ENCODE data around the gene RO60. TPM values are rescaled to one million over a fixed set of nuclear protein-coding genes. Genes with fewer than 3 reads are reported as not detected.
A peak's percentile ranks its signal among the peaks of the same experiment; 100 is the strongest.

Gene RO60
- total RNA-seq, 2 donors from 2014 or later, result 79.4 to 92.0 TPM

DNA sequence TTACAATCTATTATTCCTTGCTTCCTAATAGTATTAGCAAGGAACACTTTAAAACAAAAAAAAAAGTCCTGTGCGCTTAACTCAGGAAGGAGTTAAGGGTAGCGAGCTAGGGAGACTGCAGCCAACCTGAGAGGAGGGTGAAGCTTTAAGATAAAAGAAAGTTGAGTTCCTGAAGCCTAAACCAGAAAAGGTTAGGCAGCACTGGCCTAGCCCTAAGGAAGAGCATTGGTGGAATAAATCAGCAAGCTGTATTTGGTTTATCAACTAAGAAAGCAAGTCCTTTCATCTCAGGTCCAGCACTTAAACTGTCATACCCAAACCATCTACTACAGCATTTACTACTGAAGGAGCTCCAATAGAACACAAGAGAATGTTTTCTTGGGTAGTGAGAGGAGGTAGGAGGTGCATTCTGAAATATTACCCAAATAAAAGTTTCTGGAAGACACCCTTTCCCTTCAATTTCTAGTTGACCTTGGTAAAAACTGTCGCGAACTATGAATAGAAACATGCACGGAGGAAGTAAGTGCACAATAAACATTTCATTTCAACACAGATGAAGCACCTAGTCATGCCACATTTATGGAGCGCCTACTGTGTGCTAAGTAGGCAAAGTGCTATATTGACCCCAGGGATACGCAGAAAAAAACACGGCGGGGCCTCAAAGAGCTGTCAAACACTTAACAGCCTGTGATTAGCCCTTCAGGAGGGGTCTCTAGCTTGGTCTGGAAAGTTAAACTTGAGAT is 44.5 kb downstream of the RO60 start:
- Histone ChIP-seq H3K9me3 (ENCODE audit: control insufficient read depth, low read length) (no peaks in the 10 kb centered on the region), H3K27me3 (ENCODE audit: control insufficient read depth, insufficient read depth, low read length, poor library complexity, severe bottlenecking) (no peaks in the 10 kb centered on the region), H3K9ac (ENCODE audit: extremely low read depth, low read length, poor library complexity, severe bottlenecking) (peak overlapping the region; percentile 31), H3K4me3 (ENCODE audit: low read length) (peak overlapping the region; percentile 89), H3K4me1 (ENCODE audit: control insufficient read depth, insufficient read depth, low read length) (no peaks in the 10 kb centered on the region), H3K27ac (ENCODE audit: low read depth, low read length) (no peak overlapping the region), H3K36me3 (ENCODE audit: control insufficient read depth, insufficient read depth, low read length) (peaks cover 6% of the 10 kb centered on the region)
- Mint-ChIP-seq H3K9me3 (no peaks in the 10 kb centered on the region), H3K36me3 (ENCODE audit: low read depth) (peaks cover 5% of the 10 kb centered on the region), H3K4me1 (peaks cover 14% of the 10 kb centered on the region), H3K27me3 (ENCODE audit: insufficient read depth) (peaks cover 13% of the 10 kb centered on the region), H3K27ac (no peak overlapping the region), H3K4me3 (peak overlapping the region; percentile 82)
- TF ChIP-seq, protein P1, sequence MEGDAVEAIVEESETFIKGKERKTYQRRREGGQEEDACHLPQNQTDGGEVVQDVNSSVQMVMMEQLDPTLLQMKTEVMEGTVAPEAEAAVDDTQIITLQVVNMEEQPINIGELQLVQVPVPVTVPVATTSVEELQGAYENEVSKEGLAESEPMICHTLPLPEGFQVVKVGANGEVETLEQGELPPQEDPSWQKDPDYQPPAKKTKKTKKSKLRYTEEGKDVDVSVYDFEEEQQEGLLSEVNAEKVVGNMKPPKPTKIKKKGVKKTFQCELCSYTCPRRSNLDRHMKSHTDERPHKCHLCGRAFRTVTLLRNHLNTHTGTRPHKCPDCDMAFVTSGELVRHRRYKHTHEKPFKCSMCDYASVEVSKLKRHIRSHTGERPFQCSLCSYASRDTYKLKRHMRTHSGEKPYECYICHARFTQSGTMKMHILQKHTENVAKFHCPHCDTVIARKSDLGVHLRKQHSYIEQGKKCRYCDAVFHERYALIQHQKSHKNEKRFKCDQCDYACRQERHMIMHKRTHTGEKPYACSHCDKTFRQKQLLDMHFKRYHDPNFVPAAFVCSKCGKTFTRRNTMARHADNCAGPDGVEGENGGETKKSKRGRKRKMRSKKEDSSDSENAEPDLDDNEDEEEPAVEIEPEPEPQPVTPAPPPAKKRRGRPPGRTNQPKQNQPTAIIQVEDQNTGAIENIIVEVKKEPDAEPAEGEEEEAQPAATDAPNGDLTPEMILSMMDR (conservative IDR thresholded peaks at IDR 0.05), result no peak
- 60% methylated on average over 9 of the region's 9 CpGs for WGBS, 2 experiments (ENCODE audit: insufficient coverage in 1 of 2, insufficient read length in 1 of 2)
- DNase-seq, result no peak

DNA sequence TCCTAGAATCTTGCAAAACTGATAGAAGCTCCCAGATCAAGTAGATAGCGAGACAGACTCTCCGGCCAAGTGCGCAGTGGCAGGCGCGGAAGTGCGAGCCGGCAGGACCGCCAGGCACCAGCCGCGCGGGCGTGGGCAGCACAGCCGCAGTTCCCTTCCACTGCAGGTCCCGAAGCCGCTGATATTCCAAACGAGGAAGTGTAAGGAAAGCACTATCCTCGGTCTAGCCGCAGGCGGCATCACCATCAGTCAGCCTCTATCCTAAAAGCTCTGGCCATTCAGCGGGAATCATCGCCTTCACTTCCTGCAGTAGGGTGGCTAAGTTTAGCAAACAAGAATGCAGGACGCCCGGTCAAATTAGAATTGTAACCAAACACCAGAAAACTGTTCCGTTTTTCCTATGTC is 45.1 kb downstream of the RO60 start:
- peaks cover 13% of the 10 kb centered on the region for H3K27me3 Mint-ChIP-seq (ENCODE audit: insufficient read depth)
- H3K27ac Mint-ChIP-seq, result peak overlapping the region; percentile 87
- TF ChIP-seq, protein P1 (conservative IDR thresholded peaks at IDR 0.05), result no peak

DNA sequence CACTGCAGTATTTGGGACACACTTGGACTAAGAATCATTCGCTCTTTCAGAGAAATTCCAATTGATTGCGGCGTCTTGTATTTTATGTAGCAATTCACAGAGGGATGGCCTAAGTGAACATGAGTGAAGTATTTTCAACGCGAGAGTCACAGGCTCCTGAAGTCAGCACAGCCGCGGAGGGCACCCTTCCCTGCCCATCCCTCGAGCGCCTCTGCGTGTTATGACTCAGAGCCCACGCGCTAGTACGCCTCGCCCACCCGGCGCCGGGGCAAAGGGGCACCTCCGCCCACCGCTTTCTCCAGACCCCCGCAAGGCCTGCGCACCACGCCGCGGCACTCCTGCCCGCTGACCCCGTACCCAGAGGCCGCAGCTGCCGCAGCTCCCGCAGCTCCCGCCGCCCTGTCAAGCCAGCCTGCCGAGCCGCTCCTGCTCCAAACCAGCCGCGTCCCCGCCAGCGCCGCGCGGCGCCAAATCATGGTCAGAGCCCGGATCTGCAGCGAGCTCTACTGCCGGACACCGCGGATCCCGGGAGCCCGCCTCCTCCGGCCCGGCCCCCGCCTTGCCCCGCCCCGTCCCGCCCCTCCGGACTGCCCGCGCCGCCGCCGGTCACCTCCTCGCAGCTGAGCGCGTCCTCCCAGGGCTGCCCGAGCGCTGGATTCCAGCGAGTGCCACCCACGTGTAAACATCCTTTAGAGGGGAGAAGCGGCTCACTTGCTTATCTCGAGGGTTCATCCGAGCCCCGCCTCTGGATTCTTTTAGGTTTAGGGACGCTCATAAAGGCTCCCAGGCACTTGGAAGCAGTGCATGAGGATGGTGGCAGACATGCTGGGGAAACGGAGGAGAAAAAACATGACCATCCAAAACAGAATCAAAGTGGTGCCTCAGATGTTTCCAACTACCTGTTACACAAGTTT is 45.8 kb downstream of the RO60 start, which contains the start of gene GLRX2:
Gene GLRX2 (minus strand): TSS at position 508 of the 914 bp plus-strand sequence. CDS start 32 bp downstream, at position 476.
- Mint-ChIP-seq H3K27me3 (ENCODE audit: insufficient read depth) (peaks cover 13% of the 10 kb centered on the region), H3K4me3 (peak within 1 kb of the TSS; percentile 82), H3K27ac (peak within 1 kb of the TSS; percentile 87), H3K36me3 (ENCODE audit: low read depth) (peaks cover 5% of the 10 kb centered on the region), H3K4me1 (peaks cover 14% of the 10 kb centered on the region), H3K9me3 (no peaks in the 10 kb centered on the region)
- 0 to 1% methylated on average over 26 to 73 of the region's 73 CpGs for WGBS, 2 experiments (ENCODE audit: insufficient coverage in 1 of 2, insufficient read length in 1 of 2)
- H3K9me3 ChIP-seq (ENCODE audit: control insufficient read depth, low read length), result no peaks in the 10 kb centered on the region
- H3K4me1 ChIP-seq (ENCODE audit: control insufficient read depth, insufficient read depth, low read length), result no peaks in the 10 kb centered on the region
- H3K27ac ChIP-seq (ENCODE audit: low read depth, low read length), result peak within 1 kb of the TSS; percentile 45
- H3K27me3 ChIP-seq (ENCODE audit: control insufficient read depth, insufficient read depth, low read length, poor library complexity, severe bottlenecking), result no peaks in the 10 kb centered on the region
- DNase-seq, result peak; percentile 96
- H3K9ac ChIP-seq (ENCODE audit: extremely low read depth, low read length, poor library complexity, severe bottlenecking), result peak within 1 kb of the TSS; percentile 31
- H3K4me3 ChIP-seq (ENCODE audit: low read length), result peak within 1 kb of the TSS; percentile 89
- TF ChIP-seq, protein P1 (conservative IDR thresholded peaks at IDR 0.05), result peak; percentile 28
- H3K36me3 ChIP-seq (ENCODE audit: control insufficient read depth, insufficient read depth, low read length), result no peaks in the 10 kb centered on the region

More for the DNA sequence above, 45.1 kb downstream of the RO60 start:
- Mint-ChIP-seq H3K4me1 (peaks cover 14% of the 10 kb centered on the region), H3K36me3 (ENCODE audit: low read depth) (peaks cover 5% of the 10 kb centered on the region), H3K4me3 (peak overlapping the region; percentile 82), H3K9me3 (no peaks in the 10 kb centered on the region)
- Histone ChIP-seq H3K27me3 (ENCODE audit: control insufficient read depth, insufficient read depth, low read length, poor library complexity, severe bottlenecking) (no peaks in the 10 kb centered on the region), H3K27ac (ENCODE audit: low read depth, low read length) (no peak overlapping the region), H3K4me1 (ENCODE audit: control insufficient read depth, insufficient read depth, low read length) (no peaks in the 10 kb centered on the region), H3K4me3 (ENCODE audit: low read length) (peak overlapping the region; percentile 89), H3K9me3 (ENCODE audit: control insufficient read depth, low read length) (no peaks in the 10 kb centered on the region), H3K36me3 (ENCODE audit: control insufficient read depth, insufficient read depth, low read length) (no peaks in the 10 kb centered on the region), H3K9ac (ENCODE audit: extremely low read depth, low read length, poor library complexity, severe bottlenecking) (peak overlapping the region; percentile 31)
- WGBS, 2 experiments (ENCODE audit: insufficient coverage in 1 of 2, insufficient read length in 1 of 2), result 0 to 1% methylated on average over 22 to 24 of the region's 24 CpGs
- peak; percentile 80 for DNase-seq
